NCI-H187 (cell line): ENCODE results near the gene PAFAH1B1.
"Not testable (repeated sequence)": the region's sequence is repeated elsewhere in the genome, so short reads cannot be mapped to it uniquely, and the experiment has no call there.

Experiments
- DNase-seq, 2 experiments: peaks; one replicate each; lab custom pipeline; 2025; lab: John Stamatoyannopoulos, UW

Gene PAFAH1B1

GRCh38 chr17:2594722-2595599, 1.5 kb downstream of the PAFAH1B1 start:
- DNase-seq: no peak

DNA sequence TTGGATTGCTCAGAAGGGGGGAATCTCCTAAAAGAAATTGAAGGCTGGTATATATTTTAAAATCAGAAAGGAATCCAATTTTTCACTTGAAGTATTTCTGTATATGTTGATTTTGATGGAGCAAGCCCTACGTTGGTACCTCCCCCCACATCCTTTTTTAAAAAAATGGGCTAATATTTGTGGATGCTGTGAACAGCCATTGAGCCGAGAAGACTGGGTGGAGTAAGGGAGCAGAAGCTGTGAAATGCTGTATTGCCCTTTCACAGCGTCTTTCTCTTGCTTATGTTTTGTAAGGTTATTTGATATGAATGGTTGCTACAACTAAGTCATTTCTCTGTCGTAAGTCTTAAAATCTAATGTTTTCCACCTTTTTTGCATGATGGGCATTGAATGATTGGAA, 2.3 kb downstream of the PAFAH1B1 start:
- no peak for DNase-seq

DNA sequence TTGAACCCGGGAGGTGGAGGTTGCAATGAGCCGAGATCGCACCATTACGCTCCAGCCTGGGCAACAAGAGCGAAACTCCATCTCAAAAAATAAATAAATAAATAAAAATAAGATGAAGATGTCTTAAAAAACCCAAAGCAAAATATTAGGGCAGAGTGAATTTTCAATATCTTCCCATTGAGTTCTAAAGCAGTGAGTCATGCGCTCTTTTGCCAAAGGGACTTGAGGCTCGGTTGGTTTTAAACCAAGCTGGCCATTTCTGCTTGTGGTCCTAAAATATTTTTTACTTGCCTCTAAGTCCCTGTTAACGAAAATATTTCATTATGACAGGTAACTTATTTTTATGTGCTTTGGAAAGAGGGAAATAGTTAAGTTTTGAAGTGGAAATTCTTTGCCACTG, 4.7 kb downstream of the PAFAH1B1 start:
- no peak for DNase-seq

DNA sequence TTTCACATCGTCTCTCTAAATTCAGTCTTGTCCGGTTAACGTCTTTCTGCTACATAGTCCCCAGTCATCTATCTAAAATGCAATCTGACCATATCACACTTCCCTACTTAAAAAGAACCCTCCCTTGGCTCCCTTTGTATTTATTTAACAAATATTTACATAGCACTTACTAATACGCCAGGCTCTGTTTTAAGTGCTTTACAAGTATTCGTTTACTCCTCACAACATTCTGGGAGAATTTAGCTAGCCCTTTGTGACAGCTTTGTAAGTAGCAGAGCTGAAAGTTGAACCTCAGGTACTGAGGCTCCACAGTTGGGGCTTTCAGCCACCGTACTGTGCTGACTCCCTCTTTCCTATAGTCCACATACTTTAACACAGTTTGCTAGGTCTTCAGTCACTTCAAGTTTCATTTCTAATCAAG, 9.2 kb downstream of the PAFAH1B1 start:
- DNase-seq: peak; percentile 11 to 12

DNA sequence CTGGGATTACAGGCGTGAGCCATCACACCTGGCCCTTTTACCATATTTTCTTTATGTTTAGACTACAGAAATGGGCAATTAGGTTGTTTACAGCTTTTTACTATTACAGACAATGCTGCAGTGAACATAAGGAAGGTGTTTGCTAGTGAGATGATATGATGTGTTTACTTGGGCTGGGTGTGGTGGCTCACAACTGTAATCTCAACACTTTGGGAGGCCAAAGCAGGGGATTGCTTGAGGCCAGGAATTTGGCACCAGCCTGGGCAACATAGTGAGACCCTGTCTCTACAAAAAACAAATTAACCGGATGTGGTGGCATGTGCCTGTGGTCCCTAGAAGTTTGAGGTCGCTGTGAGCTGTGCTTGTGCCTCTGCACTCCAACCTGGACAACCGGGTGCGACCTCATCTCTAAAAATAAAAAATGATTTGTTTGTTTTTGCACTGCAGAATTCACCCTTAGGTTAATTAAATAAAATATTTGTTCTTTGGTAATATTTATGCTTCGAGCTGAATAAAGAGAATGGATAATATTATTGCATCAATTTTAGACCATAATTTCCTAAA, 15.0 kb downstream of the PAFAH1B1 start:
- DNase-seq: no peak

DNA sequence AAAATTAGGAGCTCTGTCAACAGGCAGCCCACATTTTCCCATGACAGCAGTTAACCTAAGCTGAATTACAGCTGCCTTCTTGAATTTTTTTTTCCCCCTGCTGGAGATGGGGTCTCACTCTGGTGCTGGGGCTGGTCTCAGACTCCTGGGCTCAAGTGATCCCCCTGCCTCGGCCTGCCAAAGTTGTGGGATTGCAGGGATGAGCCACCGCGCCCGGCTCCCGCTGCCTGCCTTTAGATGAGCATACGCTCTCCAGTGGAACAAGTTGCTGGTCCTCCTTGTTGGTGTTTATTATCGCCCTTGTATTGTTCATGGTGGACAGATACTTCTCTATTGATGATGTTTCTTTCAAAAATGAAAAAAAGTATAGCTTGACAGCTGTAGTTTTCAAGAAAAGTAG, 15.6 kb downstream of the PAFAH1B1 start:
- DNase-seq: no peak

- no peak for DNase-seq
These were observed 17.0 kb downstream of the PAFAH1B1 start for GRCh38 chr17:2610195-2611175.

- no peak for DNase-seq
These were observed 18.2 kb downstream of the PAFAH1B1 start for GRCh38 chr17:2611627-2612026.

DNA sequence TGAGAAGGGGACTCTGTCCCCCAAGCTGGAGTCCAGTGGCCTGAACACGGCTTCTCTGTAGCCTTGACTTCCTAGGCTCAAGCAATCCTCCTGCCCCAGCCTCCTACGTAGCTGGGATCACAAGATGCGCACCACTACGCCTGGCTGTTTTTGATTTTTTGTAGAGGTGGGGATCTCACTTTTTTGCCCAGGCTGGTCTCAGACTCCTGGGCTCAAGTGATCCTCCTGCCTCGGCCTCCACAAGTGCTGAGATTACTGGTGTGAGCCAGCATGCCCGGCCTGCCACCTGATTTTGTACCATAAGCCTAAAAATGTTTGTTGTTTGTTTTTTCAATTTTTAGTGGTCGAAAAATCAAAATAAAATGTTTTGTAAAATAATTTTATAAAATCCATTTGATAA, 19.2 kb downstream of the PAFAH1B1 start:
- no peak for DNase-seq

- no peak for DNase-seq
These were observed 19.8 kb downstream of the PAFAH1B1 start for GRCh38 chr17:2613089-2613808.

GRCh38 chr17:2615882-2616281, 22.4 kb downstream of the PAFAH1B1 start:
- DNase-seq: no peak

DNA sequence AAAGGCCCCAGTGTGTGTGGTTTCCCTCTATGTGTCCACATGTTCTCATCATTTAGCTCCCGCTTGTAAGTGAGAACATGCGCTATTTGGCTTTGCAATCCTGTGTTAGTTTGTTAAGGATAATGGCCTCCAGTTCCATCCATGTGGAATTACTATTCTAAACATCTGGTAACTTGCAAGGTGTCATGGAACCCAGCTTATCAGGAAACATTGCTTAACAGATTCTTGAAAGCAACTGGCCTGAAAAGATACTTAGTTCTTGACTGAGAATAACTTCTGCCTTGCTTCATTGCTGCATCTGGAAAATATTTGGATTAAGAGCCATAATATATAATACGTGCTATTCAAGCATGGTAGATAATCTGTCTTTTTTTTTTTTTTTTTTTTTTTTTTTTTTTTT, 27.8 kb downstream of the PAFAH1B1 start:
- DNase-seq: no peak

GRCh38 chr17:2621951-2622405, 28.5 kb downstream of the PAFAH1B1 start:
- DNase-seq: not testable (repeated sequence)

GRCh38 chr17:2622721-2623301, 29.4 kb downstream of the PAFAH1B1 start:
- not testable (repeated sequence) for DNase-seq

GRCh38 chr17:2624292-2624731, 30.9 kb downstream of the PAFAH1B1 start:
- DNase-seq: no peak

GRCh38 chr17:2626626-2627219, 33.3 kb downstream of the PAFAH1B1 start:
- DNase-seq: not testable (repeated sequence)

GRCh38 chr17:2628922-2629321, 35.5 kb downstream of the PAFAH1B1 start:
- not testable (repeated sequence) for DNase-seq

DNA sequence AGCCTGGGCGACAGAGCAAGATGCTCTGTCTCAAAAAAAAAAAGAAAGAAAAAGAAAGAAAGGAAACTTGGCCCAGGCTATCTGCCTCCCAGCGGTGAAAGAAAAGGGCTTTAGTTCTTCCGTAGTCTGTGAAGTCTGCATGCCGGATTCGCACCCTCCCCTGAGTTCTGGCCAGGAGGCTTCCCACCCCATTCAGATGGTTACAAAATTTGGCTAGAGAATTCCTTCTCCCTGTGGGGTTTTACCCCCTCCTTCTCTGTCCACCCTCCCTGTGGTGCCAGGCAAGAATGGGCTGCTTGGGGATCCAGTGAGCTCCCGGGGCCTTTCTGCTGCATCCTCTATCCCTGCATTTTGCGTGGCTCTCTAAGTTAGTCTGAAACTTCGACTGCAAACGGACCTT, 37.8 kb downstream of the PAFAH1B1 start:
- DNase-seq: no peak

GRCh38 chr17:2634361-2634960, 41.0 kb downstream of the PAFAH1B1 start:
- no peak for DNase-seq

- DNase-seq: no peak
These were observed 41.8 kb downstream of the PAFAH1B1 start for GRCh38 chr17:2635241-2635640.
